H1 (cell line): Measurements from ENCODE around the gene SLIT3. TPM values are rescaled to one million over a fixed set of nuclear protein-coding genes. Genes with fewer than 3 reads are reported as not detected.

Experiments used
- CTCF ChIA-PET: fragments of 300-600 bp; sonication (Branson Sonifier 250); formaldehyde crosslinking; loops from one replicate; lab custom pipeline; 2021; ENCODE audit not compliant: partially characterized antibody; lab: Charles Lee
- POLR2A ChIA-PET: fragments of 300-600 bp; sonication (Branson Sonifier 250); formaldehyde crosslinking; loops from one replicate; lab custom pipeline; 2021; ENCODE audit warnings: inconsistent platforms; ENCODE audit not compliant: partially characterized antibody; lab: Charles Lee
- DNase-seq, 2 experiments: peaks; one replicate each; pipeline versions ENCODE4 v3.0.0 to v3.0.0-alpha.2; 2010 to 2022; ENCODE audit warnings: low spot score in 2 of 2, low read depth in 1 of 2, mixed read lengths in 1 of 2
- FAIRE-seq: peaks from 2 replicates; lab custom pipeline; 2011; peaks lifted over from hg19 to GRCh38; lab: Jason Lieb, UNC
- H2AFZ ChIP-seq: 2 replicates; pipeline ENCODE4 v1.8.1; 2012; ENCODE audit warnings: low read length, inconsistent platforms
- H2AK5ac ChIP-seq: 2 replicates; pipeline ENCODE4 v1.6.1; 2013; ENCODE audit warnings: low read depth, low read length
- H2BK120ac ChIP-seq: replicated peaks from 2 replicates; pipeline ENCODE3; 2013; ENCODE audit warnings: low read depth, low read length, inconsistent platforms
- H2BK12ac ChIP-seq: 2 replicates; pipeline ENCODE4 v1.6.1; 2013; ENCODE audit warnings: low read depth, low read length
- H2BK15ac ChIP-seq: 2 replicates; pipeline ENCODE4 v1.6.1; 2013; ENCODE audit warnings: low read length
- H2BK20ac ChIP-seq: 2 replicates; pipeline ENCODE4 v1.6.1; 2013; ENCODE audit warnings: low read length
- H2BK5ac ChIP-seq: 2 replicates; pipeline ENCODE4 v1.6.1; 2013; ENCODE audit warnings: low read depth, low read length
- H3K14ac ChIP-seq: 2 replicates; pipeline ENCODE4 v1.6.1; 2013; ENCODE audit warnings: inconsistent platforms; ENCODE audit not compliant: insufficient read length
- H3K18ac ChIP-seq: 2 replicates; pipeline ENCODE4 v1.6.1; 2013; ENCODE audit warnings: low read length; ENCODE audit errors: extremely low read depth
- H3K23ac ChIP-seq: 2 replicates; pipeline ENCODE4 v1.6.1; 2013; ENCODE audit warnings: inconsistent platforms; ENCODE audit not compliant: insufficient read length
- H3K23me2 ChIP-seq: 2 replicates; pipeline ENCODE4 v1.6.1; 2013; ENCODE audit warnings: low read depth, low read length
- H3K27ac ChIP-seq: 2 replicates; pipeline ENCODE4 v1.6.1; 2011; ENCODE audit warnings: low read depth, low read length, inconsistent platforms
- H3K27me3 ChIP-seq, 4 experiments: replicated peaks in 1 of 4; 1 replicate in 1 of 4; 2 replicates in 3 of 4; pipeline versions ENCODE4 v1.6.1 to v1.8.1; 2011 to 2013; ENCODE audit warnings: low read length in 3 of 4, mild to moderate bottlenecking in 3 of 4, inconsistent platforms in 2 of 4, mixed read lengths in 2 of 4, moderate library complexity in 1 of 4; ENCODE audit not compliant: control insufficient read depth in 3 of 4, insufficient read depth in 3 of 4; ENCODE audit errors: extremely low read depth in 1 of 4
- H3K36me3 ChIP-seq, 4 experiments: 2 replicates each; pipeline versions ENCODE4 v1.6.1 to v1.8.1; 2011 to 2013; ENCODE audit warnings: mild to moderate bottlenecking in 4 of 4, low read length in 3 of 4, moderate library complexity in 2 of 4, control low read depth in 1 of 4, inconsistent platforms in 1 of 4; ENCODE audit not compliant: insufficient read depth in 4 of 4, control insufficient read depth in 2 of 4
- H3K4ac ChIP-seq: replicated peaks from 2 replicates; pipeline ENCODE3; 2013; ENCODE audit warnings: low read length, low read depth, mixed read lengths, inconsistent platforms; ENCODE audit not compliant: insufficient read length
- H3K4me1 ChIP-seq, 4 experiments: replicated peaks in 1 of 4; 1 replicate in 1 of 4; 2 replicates in 3 of 4; pipeline versions ENCODE4 v1.6.1 to v1.8.1; 2011 to 2013; ENCODE audit warnings: low read length in 3 of 4, inconsistent platforms in 2 of 4, mixed read lengths in 1 of 4; ENCODE audit not compliant: insufficient read depth in 4 of 4, control insufficient read depth in 3 of 4
- H3K4me2 ChIP-seq, 2 experiments: 2 replicates each; pipeline versions ENCODE4 v1.6.1 to v1.8.1; 2011 to 2013; ENCODE audit warnings: low read depth in 2 of 2, low read length in 2 of 2, control low read depth in 1 of 2, inconsistent platforms in 1 of 2, mild to moderate bottlenecking in 1 of 2; ENCODE audit not compliant: insufficient read depth in 1 of 2
- H3K4me3 ChIP-seq, 4 experiments: fragments of 200-600, 300-600 bp in 1 of 4; sonication (generic), shearing (Covaris generic), sonication (Bioruptor Twin) in 1 of 4; 2 replicates each; pipeline versions ENCODE4 v1.5.1 to v1.8.1; 2011 to 2016; ENCODE audit warnings: low read length in 4 of 4, low read depth in 3 of 4, control low read depth in 2 of 4, inconsistent platforms in 2 of 4, mild to moderate bottlenecking in 2 of 4, mixed read lengths in 1 of 4, moderate library complexity in 1 of 4; ENCODE audit not compliant: insufficient read depth in 2 of 4; ENCODE audit errors: extremely low read depth in 1 of 4
- H3K56ac ChIP-seq: replicated peaks from 2 replicates; pipeline ENCODE3; 2013; ENCODE audit warnings: low read depth, mild to moderate bottlenecking, mixed read lengths, low read length, inconsistent platforms; ENCODE audit not compliant: insufficient read length
- H3K79me1 ChIP-seq: 2 replicates; pipeline ENCODE4 v1.6.1; 2013; ENCODE audit warnings: low read depth, low read length, control low read depth
- H3K79me2 ChIP-seq, 2 experiments: 2 replicates each; pipeline versions ENCODE4 v1.6.1 to v1.8.1; 2012 to 2013; ENCODE audit warnings: low read length in 2 of 2, mild to moderate bottlenecking in 2 of 2, inconsistent platforms in 1 of 2; ENCODE audit not compliant: insufficient read depth in 2 of 2, control insufficient read depth in 1 of 2
- H3K9ac ChIP-seq, 4 experiments: replicated peaks in 1 of 4; 1 replicate in 1 of 4; 2 replicates in 3 of 4; pipeline versions ENCODE4 v1.6.1 to v1.8.1; 2011 to 2013; ENCODE audit warnings: low read depth in 3 of 4, low read length in 3 of 4, control low read depth in 2 of 4, mild to moderate bottlenecking in 2 of 4, moderate library complexity in 2 of 4, inconsistent platforms in 1 of 4; ENCODE audit errors: extremely low read depth in 1 of 4
- H3K9me3 ChIP-seq, 2 experiments: 2 replicates each; pipeline versions ENCODE4 v1.6.1 to v1.8.1; 2012 to 2013; ENCODE audit warnings: mild to moderate bottlenecking in 2 of 2, moderate library complexity in 2 of 2, control low read depth in 1 of 2, inconsistent platforms in 1 of 2, low read depth in 1 of 2, low read length in 1 of 2, mixed read lengths in 1 of 2; ENCODE audit not compliant: insufficient read depth in 2 of 2
- H4K20me1 ChIP-seq, 2 experiments: replicated peaks in 1 of 2; 2 replicates each; pipeline versions ENCODE3 to v1.8.1; 2011 to 2013; ENCODE audit warnings: inconsistent platforms in 2 of 2, low read length in 2 of 2, mild to moderate bottlenecking in 1 of 2; ENCODE audit not compliant: insufficient read depth in 2 of 2, control insufficient read depth in 1 of 2
- H4K5ac ChIP-seq: 2 replicates; pipeline ENCODE4 v1.6.1; 2013; ENCODE audit warnings: low read length, low read depth, mixed read lengths, inconsistent platforms; ENCODE audit not compliant: insufficient read length
- H4K8ac ChIP-seq: 2 replicates; pipeline ENCODE4 v1.8.0; 2013; ENCODE audit warnings: mild to moderate bottlenecking, moderate library complexity, low read length, inconsistent platforms; ENCODE audit not compliant: insufficient read depth; ENCODE audit errors: extremely low read depth
- H4K91ac ChIP-seq: replicated peaks from 2 replicates; pipeline ENCODE3; 2013; ENCODE audit warnings: low read length, mixed read lengths, inconsistent platforms; ENCODE audit not compliant: insufficient read length
- CTBP2 ChIP-seq: IDR thresholded peaks from 2 replicates; pipeline ENCODE4 v1.7.0; 2011; ENCODE audit warnings: borderline replicate concordance, mild to moderate bottlenecking, moderate library complexity, mixed read lengths, low read length; ENCODE audit not compliant: insufficient read depth, insufficient read length
- EP300 ChIP-seq, 2 experiments: IDR thresholded peaks; 1 replicate in 1 of 2; 2 replicates in 1 of 2; pipeline ENCODE4 v1.6.1; 2011 to 2012; ENCODE audit warnings: low read depth in 2 of 2, low read length in 2 of 2, mild to moderate bottlenecking in 2 of 2, borderline replicate concordance in 1 of 2, inconsistent platforms in 1 of 2, moderate library complexity in 1 of 2
- TAF1 ChIP-seq: IDR thresholded peaks from 2 replicates; pipeline ENCODE4 v1.6.1; 2011; ENCODE audit warnings: mild to moderate bottlenecking, low read depth, low read length
- WGBS, 2 experiments: shearing (Covaris generic) in 1 of 2; methylation state at CpG; one replicate each; pipeline versions ENCODE4 v1.1.6 to v1.1.7; 2013 to 2015; ENCODE audit warnings: low lambda C conversion rate in 2 of 2, mixed read lengths in 2 of 2, inconsistent platforms in 1 of 2, low coverage in 1 of 2, missing lambda C conversion rate in 1 of 2; ENCODE audit not compliant: insufficient replicate concordance in 2 of 2, insufficient coverage in 1 of 2, insufficient read length in 1 of 2; ENCODE audit errors: extremely low coverage in 1 of 2, missing lambda C conversion rate in 1 of 2; 5-methylcytosine and 5-hydroxymethylcytosine counted together
- polyA plus RNA-seq, 7 experiments: library from polyadenylated mRNA; depleted of rRNA in 3 of 7; stranded (reverse) in 5 of 7; unstranded in 2 of 7; fragments of >200 nt in 5 of 7; fragments of 200-250 nt in 2 of 7; gene quantifications; 1 replicate in 5 of 7; 2 replicates in 1 of 7; 4 replicates in 1 of 7; pipeline versions ENCODE4 v1.2.1 to v1.2.3, GENCODE V29; 2011 to 2013; ENCODE audit warnings: missing spikeins in 2 of 7, mixed read lengths in 2 of 7
- total RNA-seq: library from RNA; stranded (reverse); fragmentation: NEBNext Ultra II Directional; extraction: Animal tissue kit (Norgen Biotek cat#: 25700); gene quantifications from 2 replicates; pipeline ENCODE4 v1.2.1, GENCODE V29; 2021

The SLIT3 gene
- total and polyA plus RNA-seq, 2 of the 8 experiments (the other 6 are each of a cell fraction or from before 2014, with no cell fraction given), result 1.1 to 1.2 TPM

DNA sequence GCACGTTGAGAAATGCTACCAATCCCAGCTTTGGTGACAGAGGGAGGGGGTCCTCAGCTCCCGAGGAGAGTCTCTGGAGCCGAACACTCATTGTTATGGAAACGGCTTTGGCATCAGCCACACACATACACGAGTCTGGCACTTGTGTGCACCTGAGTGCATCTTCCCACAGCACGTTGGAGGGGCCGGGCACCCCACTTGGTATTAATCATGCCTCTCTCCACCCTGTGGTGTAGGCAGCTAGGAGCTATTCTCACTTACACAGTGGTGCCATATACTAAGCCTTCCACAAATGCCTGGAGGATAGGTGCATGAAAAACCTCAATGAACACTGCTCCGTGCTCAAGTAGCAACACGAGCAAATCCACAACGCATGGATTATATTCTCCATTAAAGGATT lies 587.9 kb downstream of the SLIT3 start:
- no peak for FAIRE-seq
- no peaks in the 10 kb centered on the region; a peak in 1 of 7 replicates for H3K4me1 ChIP-seq
- H3K23ac ChIP-seq, result no peak overlapping the region
- POLR2A ChIA-PET, result no interaction called here
- no peak overlapping the region for H4K8ac ChIP-seq
- H3K18ac ChIP-seq, result no peak overlapping the region
- H3K4ac ChIP-seq, result no peak overlapping the region
- no peak overlapping the region for H4K91ac ChIP-seq
- no peaks in the 10 kb centered on the region for H3K23me2 ChIP-seq
- no peak overlapping the region for H3K56ac ChIP-seq
- H3K79me1 ChIP-seq, result no peaks in the 10 kb centered on the region
- H3K9ac ChIP-seq, result no peak overlapping the region
- no peak overlapping the region for H3K4me2 ChIP-seq
- no peak for DNase-seq
- no peak overlapping the region for H3K27ac ChIP-seq
- H2BK5ac ChIP-seq, result no peak overlapping the region
- H3K36me3 ChIP-seq, result no peaks in the 10 kb centered on the region
- no peak overlapping the region for H2AK5ac ChIP-seq
- no peaks in the 10 kb centered on the region for H3K79me2 ChIP-seq
- no peaks in the 10 kb centered on the region; a peak in 1 of 7 replicates for H3K27me3 ChIP-seq
- no peak overlapping the region for H2AFZ ChIP-seq
- H2BK15ac ChIP-seq, result no peak overlapping the region
- no peak overlapping the region for H3K4me3 ChIP-seq
- no peak overlapping the region for H4K5ac ChIP-seq
- H3K9me3 ChIP-seq, result no peaks in the 10 kb centered on the region
- H2BK120ac ChIP-seq, result no peak overlapping the region
- H2BK12ac ChIP-seq, result no peak overlapping the region
- no peak overlapping the region for H2BK20ac ChIP-seq
- 81% methylated on average over 10 of the region's 10 CpGs; no CpG with 5 or more reads in 1 of the 2 experiments for WGBS, 2 experiments
- H4K20me1 ChIP-seq, result no peaks in the 10 kb centered on the region
- CTCF ChIA-PET, result interaction anchor here (0.6 to 2.2 kb wide), 11 partner anchors 9 to 234 kb away, joined by 3 to 10 read pairs (median 3); no protein-coding TSS in a partner anchor
- H3K14ac ChIP-seq, result no peak overlapping the region
- no peak for TF ChIP-seq TAF1
- TF ChIP-seq CTBP2, result no peak
- no peak for TF ChIP-seq EP300 (IDR thresholded peaks at IDR 0.05; ENCODE audit: borderline replicate concordance in 1 of 2, low read depth in 2 of 2, low read length in 2 of 2)
